Activated CD4-positive, alpha-beta T cell treated with anti-CD3 and anti-CD28 coated beads, Interleukin-2, amount 50 U/mL, for 24 hours (primary cell): ENCODE results near the gene SPPL3.

ENCODE experiments used
- DNase-seq, 2 donors: peaks; one replicate each; pipeline ENCODE4 v3.0.0-alpha.2; 2020; ENCODE audit warnings: low read depth in 1 of 2, low spot score in 1 of 2

Gene SPPL3

GRCh38 chr12:120725659-120726509 is 178.3 kb downstream of the SPPL3 start, which contains the start of gene ACADS:
Gene ACADS (plus strand): TSS chr12:120725826. CDS start chr12:120725886, 60 bp downstream.
- DNase-seq, result peak; percentile 72 to 79

DNA sequence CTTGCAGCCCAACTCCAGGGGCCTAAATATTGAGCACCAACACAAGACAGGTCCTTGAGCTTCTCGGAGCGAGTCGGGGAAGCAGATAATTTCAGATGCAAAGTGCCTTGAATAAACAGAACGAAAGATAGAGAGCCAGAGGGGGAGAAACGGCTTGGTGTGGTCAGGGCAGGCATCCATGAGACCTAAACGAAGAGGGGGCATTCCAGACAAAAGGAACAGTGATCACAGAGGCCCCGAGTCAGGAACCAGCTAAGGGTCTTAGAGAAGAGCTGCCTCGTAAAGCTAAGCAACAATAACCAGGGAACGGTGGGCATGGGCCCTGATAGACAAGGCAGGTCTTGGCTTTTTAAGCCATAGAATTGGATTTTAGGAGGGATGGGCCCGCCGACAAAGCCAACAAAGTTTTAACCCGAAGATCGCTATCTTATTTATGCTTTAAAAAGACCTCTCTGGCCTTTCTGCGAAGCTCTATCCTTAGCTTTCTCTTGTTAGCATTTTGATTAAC is 179.0 kb downstream of the SPPL3 start:
- no peak for DNase-seq

DNA sequence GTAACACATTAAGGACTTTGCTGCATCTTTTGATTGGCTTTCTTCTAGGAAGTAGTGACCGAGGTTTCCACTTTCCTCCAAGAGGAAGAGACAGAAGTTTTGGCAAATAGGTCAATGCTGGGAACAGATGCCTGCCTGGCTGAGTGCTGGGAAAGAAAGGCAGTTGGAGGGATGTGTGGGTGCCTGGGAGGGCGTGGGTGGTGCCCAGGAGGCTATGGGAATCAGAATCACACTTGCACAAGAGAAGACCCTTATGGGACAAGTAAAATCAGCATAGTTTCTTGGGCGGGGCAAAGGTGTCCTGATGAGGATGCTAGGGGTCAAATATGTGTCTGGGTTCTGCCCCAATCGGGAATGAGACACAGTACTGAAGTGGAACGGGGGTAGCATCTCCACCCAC is 179.4 kb downstream of the SPPL3 start:
- no peak for DNase-seq

DNA sequence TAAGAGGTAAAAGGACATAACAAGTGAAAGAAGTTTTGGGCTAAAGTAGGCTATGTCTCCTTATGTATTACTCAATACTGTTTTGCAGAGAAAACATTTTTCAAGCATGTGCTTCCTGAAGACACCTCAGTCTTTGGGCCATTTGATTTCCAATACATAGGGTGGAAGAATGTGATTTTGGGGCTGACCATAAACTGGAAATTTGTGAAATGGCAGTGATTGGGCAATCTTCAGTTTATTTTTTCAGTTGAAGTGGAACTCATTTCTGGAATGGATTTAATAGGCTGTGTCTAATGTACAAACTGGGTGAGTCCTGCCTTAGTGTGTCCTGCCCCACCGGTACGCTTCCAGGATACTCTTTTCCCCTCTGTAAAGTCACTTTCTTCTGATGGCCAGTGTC is 181.4 kb downstream of the SPPL3 start:
- no peak for DNase-seq

DNA sequence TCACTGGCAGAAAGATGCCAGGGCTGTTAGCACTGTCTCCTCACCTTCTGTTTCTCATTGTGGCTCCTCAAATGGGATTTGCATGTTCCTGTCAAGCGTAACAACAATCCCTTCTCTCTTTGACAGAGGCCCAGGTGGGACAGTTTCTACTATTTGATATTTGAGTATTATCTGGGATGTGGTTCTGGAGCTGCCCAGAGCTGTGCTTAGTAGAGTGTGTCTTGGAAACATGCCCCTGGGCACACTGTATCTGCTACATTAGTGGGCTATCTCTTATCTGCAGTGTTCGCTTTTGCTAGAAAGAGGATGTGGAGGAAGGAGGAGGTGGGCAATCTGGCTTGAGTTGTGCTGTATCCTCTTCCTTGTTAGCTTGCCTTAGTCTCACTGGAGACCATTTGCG is 182.3 kb downstream of the SPPL3 start:
- no peak for DNase-seq

GRCh38 chr12:120720987-120721801 is 183.0 kb downstream of the SPPL3 start:
- DNase-seq, result no peak

DNA sequence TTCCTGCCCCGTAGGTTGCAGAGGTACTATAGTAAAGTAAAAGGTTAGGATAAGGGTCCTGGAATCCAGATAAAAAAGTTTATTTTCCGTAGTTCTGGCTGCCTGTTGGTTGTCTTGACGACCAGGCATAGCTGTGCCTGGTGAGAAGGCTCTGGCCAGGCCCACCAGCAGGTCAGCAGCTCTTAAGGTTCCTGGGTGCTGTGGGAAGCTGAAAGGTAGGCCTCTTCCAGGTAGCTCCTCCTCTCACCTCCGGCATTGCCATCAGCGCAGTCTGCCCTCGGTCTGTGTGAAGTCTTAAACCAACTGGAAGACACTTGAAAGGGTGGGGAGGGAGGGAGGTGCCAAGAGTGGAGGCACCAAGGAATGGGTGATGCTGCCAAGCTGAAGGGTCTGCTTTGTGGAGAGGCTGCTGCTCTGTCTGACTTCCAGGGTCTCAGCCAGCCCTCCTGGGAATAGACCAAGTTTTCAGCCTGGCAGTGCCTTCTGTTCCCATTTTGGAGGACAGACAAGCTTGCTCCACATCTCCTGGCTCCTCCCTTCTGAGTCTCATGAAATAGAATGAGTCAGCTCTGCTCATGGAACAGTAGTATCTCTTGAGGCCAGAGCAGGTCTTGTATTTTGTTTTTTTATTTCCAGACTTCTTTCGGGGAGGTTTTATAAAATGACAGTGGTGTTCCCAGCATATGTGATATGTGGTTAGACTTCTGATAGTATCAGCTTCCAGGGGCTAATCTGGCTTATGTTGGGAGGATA is 183.7 kb downstream of the SPPL3 start:
- DNase-seq, result no peak

DNA sequence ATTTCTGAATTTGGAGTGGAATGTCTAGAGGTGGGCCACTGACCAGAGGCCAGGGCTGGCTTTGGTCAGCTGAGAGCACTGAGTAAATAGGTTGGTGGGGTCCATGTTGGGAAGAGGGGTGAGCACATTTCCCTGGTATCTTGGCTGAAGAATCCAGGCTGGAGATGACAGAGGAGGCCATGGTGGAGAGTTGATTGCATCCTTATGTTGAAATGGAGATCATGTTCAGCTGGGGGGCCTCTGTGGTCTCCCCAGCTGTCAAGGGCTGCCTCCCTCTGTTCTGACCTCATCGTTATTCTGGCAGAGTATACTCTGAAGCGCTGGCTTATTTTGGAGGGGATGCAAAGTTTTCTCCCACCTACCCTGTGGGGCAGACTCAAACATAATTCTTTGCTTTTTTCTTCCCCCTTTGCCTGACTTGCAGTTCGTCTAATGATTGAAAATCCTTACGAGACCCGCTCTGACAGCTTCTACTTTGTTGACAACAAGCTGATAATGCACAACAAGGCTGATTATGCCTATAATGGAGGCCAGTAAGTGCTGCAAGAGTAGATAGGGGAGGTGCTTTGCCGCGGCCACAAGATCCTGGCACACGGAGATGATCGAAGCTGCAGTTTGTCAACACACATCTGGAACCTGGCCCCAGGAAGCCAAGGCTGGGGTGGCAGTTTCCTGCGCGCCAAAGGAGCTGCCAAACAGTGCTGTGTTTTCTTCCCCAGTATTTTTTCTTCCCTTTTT is 184.5 kb downstream of the SPPL3 start:
- no peak for DNase-seq

DNA sequence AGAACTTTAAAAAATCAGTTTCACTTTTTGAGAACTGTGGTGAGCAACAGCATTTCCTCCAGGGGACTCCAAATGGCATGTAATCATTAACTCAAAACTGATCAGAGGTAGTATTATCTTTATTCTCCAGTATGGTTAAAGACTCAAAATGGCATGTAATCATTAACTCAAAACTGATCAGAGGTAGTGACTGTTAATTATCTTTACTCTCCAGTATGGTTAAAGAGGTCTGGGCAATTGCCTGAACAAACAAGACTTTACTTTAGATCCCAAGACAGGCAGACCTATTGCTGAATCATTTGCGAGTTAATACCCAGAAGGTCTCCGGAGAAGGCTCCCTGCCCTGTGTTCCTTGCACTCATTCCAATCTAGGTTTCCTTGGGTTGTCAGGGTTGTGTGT is 185.1 kb downstream of the SPPL3 start:
- no peak for DNase-seq

DNA sequence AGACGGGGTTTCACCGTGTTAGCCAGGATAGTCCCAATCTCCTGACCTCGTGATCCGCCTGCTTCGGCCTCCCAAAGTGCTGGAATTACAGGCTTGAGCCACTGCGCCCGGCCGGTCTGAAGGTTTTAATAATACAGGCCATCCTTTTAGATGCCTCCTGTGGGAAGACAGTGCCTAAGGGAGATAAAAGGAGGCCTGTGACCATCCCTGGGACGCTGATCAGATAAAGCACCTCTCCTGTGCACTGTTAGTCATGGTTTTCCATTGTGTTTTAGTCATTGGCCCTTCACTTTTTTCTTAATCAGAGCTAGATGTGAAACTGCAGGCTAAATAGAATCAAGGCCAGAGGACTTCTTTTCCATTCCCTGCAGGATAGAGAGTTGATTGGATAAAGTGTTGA is 186.1 kb downstream of the SPPL3 start:
- DNase-seq, result no peak

- DNase-seq, result peak in 1 of 2 donors; percentile 83
Observed at GRCh38 chr12:120713861-120714482, 190.2 kb downstream of the SPPL3 start.

GRCh38 chr12:120712610-120713009 is 191.5 kb downstream of the SPPL3 start:
- no peak for DNase-seq
